ENCODE results near the gene AMZ1.

GRCh38 chr7:2758673-2759616 is 70.9 kb downstream of the AMZ1 start:
- TF ChIP-seq GATA2 (IDR thresholded peaks at IDR 0.05; ENCODE audit: low read depth, low read length) (no peak), GATA3 (IDR thresholded peaks at IDR 0.05; ENCODE audit: low read depth, low read length) (no peak)

Data from SH-SY5Y (cell line).